PC-3 (cell line): ENCODE data around the gene MPPED1.

Experiments used
- CTCF ChIP-seq: fragments of 300-600 bp; sonication (generic); conservative IDR thresholded peaks from 2 replicates; pipeline ENCODE4 v1.5.1; 2017; ENCODE audit warnings: antibody characterized with exemption, low read depth, mild to moderate bottlenecking, low read length
- EZH2 ChIP-seq: fragments of 300-600 bp; sonication (generic); IDR thresholded peaks from one replicate; pipeline ENCODE4 v1.6.1; 2017; ENCODE audit warnings: antibody characterized with exemption, mild to moderate bottlenecking, low read length; ENCODE audit not compliant: unreplicated experiment
- EZH2phosphoT487 ChIP-seq: fragments of 300-600 bp; sonication (generic); IDR thresholded peaks from 2 replicates; pipeline ENCODE4 v1.6.1; 2018; ENCODE audit warnings: mild to moderate bottlenecking, antibody characterized with exemption, low read length, borderline replicate concordance

GRCh38 chr22:43500792-43501785 is 89.3 kb downstream of the MPPED1 start:
- no peak for TF ChIP-seq CTCF
- TF ChIP-seq EZH2, result no peak
- no peak for TF ChIP-seq EZH2phosphoT487
